A204.1 (cell line): Measurements from ENCODE around the gene RNF11.
"Not testable (repeated sequence)": the region's sequence is repeated elsewhere in the genome, so short reads cannot be mapped to it uniquely, and the experiment has no call there.

Experiments
- FAIRE-seq: peaks from 2 replicates; lab custom pipeline; 2012; peaks lifted over from hg19 to GRCh38; lab: Jason Lieb, UNC

The RNF11 gene, protein sequence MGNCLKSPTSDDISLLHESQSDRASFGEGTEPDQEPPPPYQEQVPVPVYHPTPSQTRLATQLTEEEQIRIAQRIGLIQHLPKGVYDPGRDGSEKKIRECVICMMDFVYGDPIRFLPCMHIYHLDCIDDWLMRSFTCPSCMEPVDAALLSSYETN

DNA sequence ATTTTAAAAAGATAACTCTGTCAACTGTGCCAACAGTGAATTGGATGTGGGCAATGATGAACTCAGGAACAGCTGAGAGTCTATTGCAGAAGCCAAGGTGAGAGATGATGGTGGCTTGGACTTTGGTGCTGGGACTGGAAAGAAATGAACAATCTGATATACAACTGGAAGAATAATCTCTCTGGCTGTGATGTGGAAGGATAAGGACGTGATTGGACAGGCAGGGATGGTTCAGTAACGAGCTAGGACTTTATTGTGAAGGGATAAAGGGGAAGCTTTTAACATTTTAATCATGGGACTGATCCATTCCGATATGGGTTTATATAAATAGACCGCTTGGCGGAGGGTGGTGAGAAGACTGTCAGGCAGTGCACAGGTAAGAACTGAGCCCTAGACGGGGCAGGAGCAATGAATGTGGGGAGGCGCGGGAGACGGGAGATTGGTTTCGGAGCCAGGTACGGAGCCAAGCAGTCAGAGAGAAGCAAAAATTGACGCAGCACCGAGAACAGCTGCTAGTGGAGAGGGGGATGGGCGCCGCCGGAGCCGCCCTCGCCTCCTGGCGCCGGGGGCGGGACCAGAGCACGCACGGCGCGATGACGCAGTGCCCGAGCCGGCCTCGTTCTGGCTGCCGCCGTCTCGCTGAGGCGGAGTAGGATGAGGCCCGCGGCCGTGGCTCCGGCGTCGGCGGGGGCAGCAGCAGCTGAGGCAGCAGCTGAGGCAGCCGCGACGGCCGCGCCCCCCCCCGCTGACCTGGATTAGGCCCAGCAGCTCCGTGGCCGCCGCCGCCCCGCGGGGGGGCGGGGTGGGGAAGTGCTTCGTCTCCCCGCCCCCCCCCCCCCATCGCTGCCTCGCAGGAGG is at the start of gene RNF11:
Gene RNF11 (plus strand): TSS at position 601 of the 858 bp plus-strand sequence. CDS start 484 bp downstream, outside the sequence.
- FAIRE-seq: no peak

DNA sequence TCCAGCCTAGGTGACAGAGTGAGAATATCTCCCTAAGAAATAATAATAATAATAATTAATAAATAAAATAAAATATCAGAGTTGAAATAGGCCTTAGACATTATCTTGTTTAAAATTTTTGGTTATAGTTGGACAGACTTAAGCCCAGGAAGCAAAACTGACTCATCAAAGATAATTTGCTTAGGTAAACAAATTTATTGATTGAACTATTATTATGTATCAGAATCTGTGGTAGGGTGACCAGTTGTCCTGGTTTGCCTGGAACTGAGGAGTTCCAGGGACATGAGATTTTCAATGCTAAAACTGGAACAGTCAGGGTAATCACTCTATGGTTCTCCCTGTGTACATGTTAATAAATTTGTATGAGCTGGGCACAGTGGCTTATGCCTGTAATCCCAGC is 47.8 kb upstream of the RNF11 start:
- no peak for FAIRE-seq

DNA sequence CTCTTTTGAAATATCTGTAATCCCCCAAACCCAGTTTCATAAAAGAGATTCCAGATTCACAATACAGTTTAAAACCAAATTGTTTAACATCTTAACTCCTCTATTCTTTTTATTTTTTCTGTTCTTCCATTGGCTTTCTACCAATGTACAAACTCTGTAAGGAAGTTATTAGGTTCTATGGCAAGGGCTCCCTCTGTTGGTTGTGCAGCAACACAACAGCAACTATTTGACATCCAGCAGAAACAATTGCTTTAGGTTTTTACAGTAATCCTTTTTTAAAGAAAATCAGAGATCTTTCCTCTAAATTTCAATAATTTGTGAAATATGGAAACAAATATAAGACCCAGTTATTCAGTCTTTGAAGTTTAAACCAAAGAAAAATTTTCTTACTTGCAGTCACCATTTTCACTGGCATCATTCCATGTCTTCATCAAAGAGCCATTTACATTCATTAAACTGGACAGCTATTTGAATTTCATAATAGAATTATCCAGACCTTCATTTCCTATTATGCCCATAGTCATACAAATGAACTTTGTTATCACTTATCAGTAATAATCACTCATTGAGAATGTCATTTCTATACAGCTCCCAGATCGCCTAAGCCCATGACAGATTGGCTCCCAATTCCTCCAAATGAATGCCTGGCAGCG is 46.5 kb upstream of the RNF11 start:
- peak; percentile 98 for FAIRE-seq

DNA sequence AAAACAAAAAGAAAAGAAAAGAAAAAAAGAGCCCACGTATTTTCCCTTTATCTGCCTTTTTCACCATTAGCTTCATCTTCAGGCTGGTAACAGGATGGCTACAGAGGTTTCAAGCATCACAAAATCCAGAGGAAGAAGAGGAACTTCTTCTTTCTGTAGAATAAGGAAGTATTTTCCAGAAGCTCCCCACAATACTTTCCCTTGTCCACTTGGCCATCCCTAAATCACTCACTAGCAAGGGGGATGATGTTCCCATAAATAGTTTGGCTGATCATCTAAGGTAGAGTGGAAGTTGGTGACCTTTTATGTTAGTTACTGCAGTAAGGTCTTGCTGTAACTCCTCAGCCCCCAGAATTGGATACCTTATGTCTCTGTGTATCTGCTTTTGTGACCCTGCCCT is 45.1 kb upstream of the RNF11 start:
- no peak for FAIRE-seq

DNA sequence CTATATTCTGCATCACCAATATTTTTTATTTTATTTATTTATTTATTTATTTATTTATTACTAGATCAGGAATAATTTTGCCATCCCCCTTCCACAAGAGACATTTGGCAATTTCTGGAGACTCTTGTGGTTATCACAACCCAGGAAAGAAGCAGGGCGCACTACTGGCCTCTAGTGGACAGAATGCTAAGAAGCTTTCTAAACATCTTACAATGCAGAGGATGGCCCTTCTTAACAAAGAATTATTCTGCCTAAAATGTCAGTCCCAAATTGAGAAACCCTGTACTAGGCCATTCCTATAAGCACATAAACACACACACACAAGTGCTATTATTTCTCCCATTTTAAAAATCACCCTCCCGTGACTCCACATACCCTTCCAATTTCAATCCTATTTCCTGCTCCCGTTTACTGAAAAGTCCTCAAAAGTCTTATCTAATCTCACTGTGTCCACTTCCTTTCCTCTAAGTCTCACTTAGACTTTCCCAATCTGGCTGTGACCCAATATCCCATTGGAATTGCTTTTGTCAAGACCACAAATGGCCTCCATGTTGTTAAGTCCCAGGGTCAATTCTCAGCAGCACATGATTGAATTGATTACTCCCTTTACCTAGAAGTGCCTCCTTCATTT is 43.7 kb upstream of the RNF11 start:
- peak; percentile 78 for FAIRE-seq

DNA sequence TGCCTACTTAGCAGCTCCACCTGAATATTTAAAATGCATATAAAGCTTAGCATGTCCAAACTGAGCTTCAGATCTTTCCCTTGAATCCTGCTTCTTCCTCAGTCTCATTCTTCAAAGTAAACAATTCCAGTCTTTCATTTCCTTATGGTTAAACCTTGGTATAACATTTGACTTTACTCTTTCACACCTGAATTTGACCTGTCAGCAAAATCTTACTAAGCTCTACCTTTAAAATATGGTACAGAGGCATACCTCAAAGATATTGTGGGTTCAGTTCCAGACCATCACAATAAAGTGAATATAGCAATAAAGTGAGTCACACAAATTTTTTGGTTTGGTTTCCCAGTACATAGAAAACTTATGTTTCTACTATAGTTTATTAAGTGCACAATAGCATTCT is 42.5 kb upstream of the RNF11 start:
- no peak for FAIRE-seq

DNA sequence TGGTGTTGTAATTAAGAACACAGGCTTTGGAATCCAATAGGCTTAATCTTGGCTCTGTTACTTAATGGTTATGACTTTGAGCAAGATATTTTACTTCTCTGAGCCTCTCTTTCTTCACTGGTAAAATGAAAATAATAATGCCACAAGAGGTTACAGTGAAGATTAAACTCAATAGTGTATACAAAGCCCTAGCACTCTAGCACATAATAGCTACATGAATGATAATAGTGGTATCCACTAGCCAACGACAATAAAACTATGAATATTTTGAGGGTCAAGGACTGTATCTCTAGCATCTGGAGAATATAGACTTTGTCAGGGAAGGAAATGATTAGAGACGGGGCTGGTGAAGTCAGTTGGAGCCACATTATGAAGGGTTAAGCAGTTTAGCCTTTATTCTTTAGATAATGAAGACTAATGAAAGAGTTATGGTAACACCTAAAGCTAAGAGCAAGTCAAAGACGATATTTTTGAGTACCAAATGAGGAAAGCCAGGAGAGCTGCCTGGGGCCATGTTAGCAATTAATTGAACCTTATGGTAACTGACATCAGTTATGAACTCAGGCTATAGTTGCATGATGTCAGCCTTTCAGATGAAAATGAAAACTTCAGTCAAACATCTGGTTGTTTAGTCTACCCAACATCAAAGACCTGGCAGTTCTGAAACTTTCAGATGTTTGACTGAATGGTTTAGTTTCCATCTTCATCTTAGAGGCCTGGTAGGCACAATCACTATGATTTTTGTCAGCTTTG is 32.8 kb upstream of the RNF11 start:
- FAIRE-seq: no peak

DNA sequence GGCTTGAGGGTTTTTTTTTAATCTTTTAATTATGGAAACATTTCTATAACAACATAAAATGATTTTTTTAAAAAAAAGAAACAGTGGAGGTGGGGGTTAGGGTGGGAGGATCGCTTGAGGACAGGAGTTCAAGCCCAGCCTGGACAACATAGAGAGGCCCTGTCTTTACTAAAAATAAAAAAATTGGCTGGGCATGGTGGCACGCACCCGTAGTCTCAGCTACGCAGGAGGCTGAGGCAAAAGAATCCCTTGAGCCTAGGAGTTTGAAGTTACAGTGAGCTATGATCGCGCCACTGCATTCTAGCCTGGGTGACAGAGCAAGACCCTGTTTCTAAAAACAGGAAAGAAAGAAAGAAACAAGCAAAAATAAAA is 32.2 kb upstream of the RNF11 start:
- no peak for FAIRE-seq

DNA sequence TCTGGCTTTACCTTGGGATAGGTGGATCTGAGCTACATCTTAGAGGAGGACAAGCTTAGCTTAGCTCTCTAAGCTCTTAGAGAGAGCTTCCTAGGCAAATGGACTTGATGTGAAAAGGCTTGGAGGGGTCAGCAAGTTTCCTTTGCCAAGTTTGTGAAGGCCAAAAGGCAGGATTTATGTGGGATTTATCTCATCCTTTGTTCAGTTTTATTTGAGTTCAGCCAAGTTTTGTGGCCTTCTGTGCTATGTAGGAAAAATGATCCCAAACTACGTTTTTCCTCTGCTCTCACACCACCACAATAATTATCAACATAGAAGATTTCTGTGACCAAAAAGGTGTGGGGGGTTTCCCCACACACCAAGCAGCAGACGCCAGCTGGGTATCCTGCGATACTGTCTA is 26.0 kb upstream of the RNF11 start:
- no peak for FAIRE-seq

DNA sequence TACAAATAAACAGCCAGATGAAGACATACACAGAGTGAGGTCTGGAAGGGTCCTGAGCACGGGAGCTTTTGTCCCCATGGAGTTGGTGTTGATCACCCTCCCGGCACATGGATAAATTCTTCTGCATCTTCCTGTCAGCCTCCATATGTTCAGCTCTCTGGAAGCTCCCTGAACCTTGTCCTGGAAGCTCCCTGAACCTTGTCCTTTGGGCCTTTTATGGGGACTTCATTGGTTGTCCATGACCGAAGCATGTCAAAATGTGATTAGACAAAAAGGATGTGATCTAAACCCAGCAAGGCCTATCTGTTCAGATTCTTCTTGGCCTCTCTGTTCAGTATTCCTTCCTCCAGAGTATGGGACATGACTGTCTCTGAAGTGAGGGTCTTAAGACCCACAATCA is 25.4 kb upstream of the RNF11 start:
- FAIRE-seq: no peak

DNA sequence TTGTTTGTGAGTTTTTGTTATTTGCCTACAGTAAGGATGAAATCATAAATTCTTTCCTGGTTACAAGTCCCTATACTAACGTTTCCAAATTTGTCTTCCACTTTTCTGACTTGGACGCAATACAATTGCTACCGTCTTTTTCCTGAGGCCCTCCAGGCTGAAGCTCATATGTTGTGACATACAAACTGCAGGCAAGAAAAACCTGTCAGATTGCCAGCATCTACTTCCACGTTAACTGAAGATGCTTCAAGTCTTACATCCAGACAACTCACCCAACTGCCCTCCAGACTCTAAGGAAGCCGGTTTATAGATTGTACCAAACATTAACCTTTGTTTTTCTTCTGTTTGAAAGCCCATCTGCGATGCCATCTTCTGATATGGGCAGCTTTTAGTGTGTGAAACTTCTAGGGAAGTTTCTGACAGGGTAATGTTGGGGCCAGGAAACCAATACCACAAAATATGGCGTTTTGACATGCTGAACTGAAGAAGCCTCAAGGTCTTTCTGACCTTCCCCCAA is 21.4 kb upstream of the RNF11 start:
- no peak for FAIRE-seq

DNA sequence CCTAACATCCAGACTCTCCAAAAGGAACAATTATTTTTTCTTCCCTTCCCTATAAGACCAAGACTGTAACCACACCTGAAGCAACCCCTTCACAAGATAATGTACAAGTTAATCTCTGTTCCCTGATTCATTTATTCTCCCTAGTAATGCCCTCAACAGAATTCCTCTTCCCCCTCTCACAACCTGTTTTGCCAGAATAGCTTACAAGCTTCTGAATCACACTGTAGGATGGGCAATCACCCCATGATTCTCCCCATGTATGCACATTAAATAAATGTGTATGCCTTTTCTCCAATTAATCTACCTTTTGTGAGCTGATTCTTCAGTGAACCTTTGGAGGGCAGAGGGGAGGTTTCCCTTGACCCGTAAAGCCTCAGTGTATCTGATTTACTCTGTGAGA is 20.9 kb upstream of the RNF11 start:
- no peak for FAIRE-seq

DNA sequence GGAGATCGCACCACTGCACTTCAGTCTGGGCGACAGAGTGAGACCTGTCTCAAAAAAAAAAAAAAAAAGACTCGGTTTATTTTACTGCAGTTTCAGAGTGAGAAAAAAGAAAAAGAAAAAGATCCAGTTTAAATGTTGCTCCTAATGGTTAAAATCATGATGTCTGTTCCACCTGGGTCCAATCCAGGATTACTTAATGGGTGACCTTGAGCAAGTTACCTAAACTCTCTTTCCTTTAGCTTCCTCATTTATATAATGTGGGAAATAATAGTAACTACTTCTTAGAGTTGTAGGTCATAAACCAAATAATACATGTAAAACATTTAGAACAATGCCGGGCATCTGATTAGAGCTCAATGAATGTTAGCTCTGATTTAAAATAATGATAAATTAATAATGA is 19.4 kb upstream of the RNF11 start:
- FAIRE-seq: no peak

DNA sequence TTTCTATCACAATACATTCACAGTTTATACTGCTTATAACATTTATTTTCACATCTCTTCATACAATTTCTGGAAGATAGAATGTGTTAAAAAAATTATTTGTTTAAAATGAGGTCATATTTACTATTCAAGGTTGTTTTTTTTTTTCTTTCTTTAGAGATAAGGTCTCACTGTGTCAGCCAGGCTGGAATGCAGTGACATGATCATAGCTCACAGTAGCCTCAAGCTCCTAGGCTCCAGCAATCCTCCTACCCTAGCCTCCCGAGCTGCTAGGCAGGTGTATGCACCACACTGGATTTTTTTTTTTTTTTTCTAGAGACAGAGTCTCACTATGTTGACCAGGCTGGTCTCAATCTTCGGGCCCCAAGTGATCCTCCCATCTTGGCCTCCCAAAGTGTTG is 19.0 kb upstream of the RNF11 start:
- FAIRE-seq: no peak

DNA sequence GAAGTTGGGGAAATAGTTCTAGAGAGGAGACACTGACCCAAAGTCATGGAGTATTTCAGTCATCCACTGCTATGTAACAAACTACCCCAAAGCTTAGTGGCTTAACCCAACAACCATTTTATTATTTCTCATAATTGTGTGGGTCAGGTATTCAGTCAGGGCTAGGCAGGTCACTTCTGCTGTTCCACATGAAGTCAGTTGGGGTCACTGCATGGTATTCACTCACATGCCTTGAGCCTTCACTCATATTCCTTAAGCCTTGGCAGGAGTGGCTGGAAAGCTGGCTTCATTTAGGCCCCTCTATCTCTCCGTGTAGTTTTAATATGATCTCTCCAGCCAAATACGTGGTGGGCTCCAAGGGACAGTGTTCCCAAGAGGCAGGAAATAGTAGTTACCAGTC is 17.5 kb upstream of the RNF11 start:
- FAIRE-seq: no peak

DNA sequence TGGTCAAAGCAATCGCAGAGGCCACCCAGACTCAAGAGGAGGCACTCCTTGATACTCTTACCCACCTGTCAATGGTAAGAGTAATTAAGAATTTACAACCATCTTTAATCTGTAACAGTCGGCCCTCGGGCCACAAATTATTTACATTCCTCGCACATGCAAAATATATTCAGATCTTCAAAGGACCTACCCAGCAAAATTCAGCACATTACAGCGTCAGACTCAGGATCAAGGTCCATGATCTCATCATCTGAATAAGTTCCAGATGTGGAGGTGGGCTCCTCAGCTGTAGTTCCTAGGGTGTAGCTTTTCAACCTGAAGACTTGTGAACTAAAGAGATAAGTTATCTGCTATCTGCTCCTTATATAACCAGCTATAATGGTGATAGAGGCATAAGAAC is 17.1 kb upstream of the RNF11 start:
- FAIRE-seq: no peak

DNA sequence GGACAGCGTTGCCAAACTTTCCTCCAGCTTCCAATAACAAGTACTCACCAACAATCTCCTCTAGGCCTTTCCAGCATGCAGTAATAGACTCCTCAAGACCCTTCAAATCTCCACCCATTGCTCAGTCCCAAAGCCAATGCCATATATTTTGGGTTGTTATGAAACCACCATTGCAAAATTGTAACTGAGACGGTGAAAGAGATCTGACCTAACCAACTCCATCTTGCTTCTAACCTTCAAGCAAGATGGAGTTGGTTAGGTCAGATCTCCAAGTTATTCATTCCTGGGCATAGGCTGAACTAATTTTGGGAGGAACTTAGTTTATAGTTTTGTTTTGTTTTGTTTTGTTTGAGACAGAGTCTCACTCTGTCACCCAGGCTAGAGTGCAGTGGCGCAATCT is 14.5 kb upstream of the RNF11 start:
- not testable (repeated sequence) for FAIRE-seq

DNA sequence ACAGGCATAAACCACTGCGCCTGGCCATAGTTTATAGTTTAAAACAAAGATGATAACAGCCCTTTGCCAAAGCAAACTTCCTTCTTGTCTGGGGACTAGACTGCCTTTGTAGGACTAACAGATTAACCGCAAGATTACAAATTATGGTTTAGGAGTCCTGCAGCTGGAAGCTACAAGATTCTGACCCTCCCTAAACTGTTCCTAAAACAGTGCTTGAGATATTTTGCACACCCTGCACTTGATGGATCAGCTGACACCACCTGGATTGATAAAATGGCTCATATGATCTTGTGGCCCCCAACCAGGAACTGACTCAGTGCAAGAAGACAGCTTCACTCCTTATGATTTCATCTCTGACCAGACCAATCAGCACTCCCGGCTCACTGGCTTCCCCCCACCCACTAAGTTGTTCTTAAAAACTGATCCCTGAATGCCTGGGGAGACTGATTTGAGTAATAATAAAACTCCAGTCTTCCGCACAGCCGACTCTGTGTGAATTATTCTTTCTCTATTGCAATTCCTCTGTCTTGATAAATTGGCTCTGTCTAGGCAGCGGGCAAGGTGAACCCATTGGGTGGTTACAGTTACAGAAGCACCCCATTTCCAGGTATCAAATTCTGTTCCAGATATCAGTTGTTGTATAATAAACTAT is 13.8 kb upstream of the RNF11 start:
- FAIRE-seq: no peak

DNA sequence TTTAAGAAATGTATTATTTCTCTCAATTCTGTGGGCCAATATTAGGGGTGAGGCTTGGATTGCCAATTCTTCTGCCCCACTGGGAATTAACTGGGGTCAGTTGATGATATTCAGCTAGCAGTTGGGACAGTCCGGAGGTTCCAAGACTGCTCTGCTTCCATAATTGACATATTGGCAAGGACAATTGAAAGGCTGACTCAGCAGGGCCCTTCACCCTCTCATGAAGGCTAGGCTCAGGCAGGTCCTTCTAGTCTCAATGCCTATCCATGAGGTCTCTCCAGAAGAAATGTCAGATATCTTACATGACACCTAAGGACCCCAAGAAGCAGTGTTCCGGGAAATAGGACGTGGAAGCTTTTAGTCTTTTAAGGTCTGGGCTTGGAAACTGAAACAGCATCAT is 13.3 kb upstream of the RNF11 start:
- FAIRE-seq: no peak

DNA sequence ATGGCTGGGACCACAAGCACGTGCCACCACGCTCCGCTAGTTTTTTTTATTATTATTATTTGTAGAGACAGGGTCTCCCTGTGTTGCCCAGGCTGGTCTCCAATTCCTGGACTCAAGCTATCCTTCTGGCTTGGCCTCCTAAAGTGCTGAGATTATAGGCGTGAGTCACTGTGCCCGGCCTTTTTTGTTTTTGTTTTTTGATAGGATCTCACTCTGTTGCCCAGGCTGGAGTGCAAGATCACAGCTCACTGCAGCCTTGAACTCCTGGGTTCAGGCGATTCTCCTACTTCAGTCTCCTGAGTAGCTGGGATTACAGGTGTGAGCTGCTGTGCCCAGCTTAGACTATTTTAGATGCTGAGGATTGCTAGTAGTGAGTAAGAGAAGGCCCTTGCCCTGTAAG is 11.8 kb upstream of the RNF11 start:
- no peak for FAIRE-seq

DNA sequence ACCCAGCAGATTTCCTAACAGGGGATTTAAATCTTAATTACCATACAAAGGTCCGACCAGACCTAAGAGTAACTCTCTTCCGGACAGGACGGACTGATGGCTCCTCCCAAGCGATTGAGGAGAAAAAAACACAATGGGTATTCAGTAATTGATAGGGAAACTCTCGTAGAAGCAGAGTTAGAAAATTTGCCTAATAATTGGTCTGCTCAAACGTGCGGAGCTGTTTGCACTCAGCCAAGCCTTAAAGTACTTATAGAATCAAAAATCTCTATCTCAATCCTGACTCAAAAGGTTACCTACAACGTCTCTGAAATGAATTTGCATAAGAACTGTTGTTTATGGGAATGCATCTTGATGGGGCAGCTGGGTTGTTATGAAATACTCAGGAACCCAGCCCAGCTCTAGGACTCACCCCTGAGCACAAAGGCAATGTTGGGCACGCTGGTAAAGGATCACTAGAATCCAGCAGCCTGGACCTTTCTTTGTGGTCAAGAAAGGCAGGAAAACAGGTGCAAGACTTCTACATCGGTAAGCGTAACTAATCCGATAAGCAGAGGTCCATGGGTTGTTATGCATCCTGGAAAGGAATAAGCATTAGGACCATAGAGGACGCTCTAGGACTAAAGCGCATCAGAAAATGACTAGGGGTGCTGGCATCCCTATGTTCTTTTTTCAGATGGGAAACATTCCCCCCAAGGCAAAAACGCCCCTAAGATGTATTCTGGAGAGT is 8.7 kb upstream of the RNF11 start:
- FAIRE-seq: not testable (repeated sequence)
